ENCODE data around the gene CGA. TPM values are rescaled to one million over a fixed set of nuclear protein-coding genes. Genes with fewer than 3 reads are reported as not detected.

The CGA gene
- total and polyA plus RNA-seq, 2 donors (not counting 1 experiment from before 2014, with no cell fraction given), result not detected

DNA sequence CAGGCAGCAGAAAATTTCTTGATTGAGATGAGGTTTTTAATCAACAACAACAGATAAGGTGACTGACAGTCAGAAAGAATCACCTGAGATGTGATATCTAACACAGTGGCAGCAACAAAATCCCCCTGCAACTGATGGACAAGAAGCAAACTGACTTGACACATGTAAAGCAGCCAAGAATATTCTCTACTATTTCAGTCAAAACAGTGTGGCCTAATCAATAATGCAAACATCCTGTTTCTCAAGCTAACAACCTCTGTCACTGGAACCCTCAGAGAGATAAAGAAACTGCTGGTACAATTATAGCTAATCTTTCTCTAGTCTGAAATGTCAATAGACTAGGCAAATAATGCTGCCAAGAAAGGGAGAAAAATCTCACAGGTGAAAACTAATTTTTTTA lies 4.6 kb upstream of the CGA start:
- Histone ChIP-seq H3K9ac (ENCODE audit: low read length) (no peak overlapping the region), H3K27me3 (replicated peaks in 1 of 4; ENCODE audit: control extremely low read depth in 1 of 4, control insufficient read depth in 3 of 4, insufficient read depth in 4 of 4, low read length in 3 of 4) (no peaks in the 10 kb centered on the region), H4K20me1 (ENCODE audit: control insufficient read depth, insufficient read depth, low read length, poor library complexity, severe bottlenecking) (no peaks in the 10 kb centered on the region), H3K4me3 (ENCODE audit: control extremely low read depth in 1 of 5, extremely low read depth in 1 of 5, insufficient read depth in 1 of 5, low read depth in 2 of 5, low read length in 4 of 5) (no peak overlapping the region), H3K4me1 (ENCODE audit: control insufficient read depth in 2 of 2, insufficient read depth in 2 of 2, low read length in 2 of 2) (peaks cover 6 to 9% of the 10 kb centered on the region in 2 donors), H2AFZ (ENCODE audit: insufficient read depth, low read depth, low read length, poor library complexity, severe bottlenecking) (peak overlapping the region; percentile 12), H3K36me3 (replicated peaks in 1 of 2; ENCODE audit: control extremely low read depth in 1 of 2, control insufficient read depth in 1 of 2, extremely low read depth in 1 of 2, insufficient read depth in 2 of 2, low read length in 1 of 2) (no peaks in the 10 kb centered on the region), H3K27ac (ENCODE audit: low read length in 2 of 2) (peak overlapping the region in 1 of 2 donors; percentile 32), H3K79me2 (ENCODE audit: control insufficient read depth, insufficient read depth, low read length) (no peaks in the 10 kb centered on the region), H3K9me3 (ENCODE audit: control extremely low read depth in 1 of 3, control insufficient read depth in 2 of 3, insufficient read depth in 1 of 3, low read length in 2 of 3) (no peaks in the 10 kb centered on the region), H3K4me2 (replicated peaks; ENCODE audit: low read depth, low read length, poor library complexity, severe bottlenecking) (no peak overlapping the region)
- Mint-ChIP-seq H3K9me3 (ENCODE audit: insufficient read depth) (no peaks in the 10 kb centered on the region), H3K4me3 (no peak overlapping the region), H3K27me3 (no peaks in the 10 kb centered on the region), H3K4me1 (peaks cover 19% of the 10 kb centered on the region), H3K27ac (peak overlapping the region; percentile 0)
- DNase-seq, result no peak
- intact Hi-C loops (cut with micrococcal nuclease), result no loop called here
- ATAC-seq (ENCODE audit: low read depth), result no peak
- ChIA-PET CTCF (interaction anchor here (1.3 kb wide), 1 partner anchor 21 kb away, joined by 4 read pairs; no protein-coding TSS in a partner anchor), POLR2A (no interaction called here)
- TF ChIP-seq CTCF (IDR thresholded peaks at IDR 0.05) (no peak), EZH2 (IDR thresholded peaks at IDR 0.05; ENCODE audit: borderline replicate concordance, insufficient read depth, low read depth, low read length, poor library complexity, severe bottlenecking) (no peak)

GRCh38 chr6:87094576-87094975 lies 330 bp downstream of the CGA start:
- Histone ChIP-seq H2AFZ (ENCODE audit: insufficient read depth, low read depth, low read length, poor library complexity, severe bottlenecking) (no peak overlapping the region), H3K27ac (ENCODE audit: low read length in 2 of 2) (no peak overlapping the region), H3K9me3 (ENCODE audit: control extremely low read depth in 1 of 3, control insufficient read depth in 2 of 3, insufficient read depth in 1 of 3, low read length in 2 of 3) (no peaks in the 10 kb centered on the region), H3K9ac (ENCODE audit: low read length) (no peak overlapping the region), H3K36me3 (replicated peaks in 1 of 2; ENCODE audit: control extremely low read depth in 1 of 2, control insufficient read depth in 1 of 2, extremely low read depth in 1 of 2, insufficient read depth in 2 of 2, low read length in 1 of 2) (no peaks in the 10 kb centered on the region), H3K4me2 (replicated peaks; ENCODE audit: low read depth, low read length, poor library complexity, severe bottlenecking) (no peak overlapping the region), H3K4me3 (ENCODE audit: control extremely low read depth in 1 of 5, extremely low read depth in 1 of 5, insufficient read depth in 1 of 5, low read depth in 2 of 5, low read length in 4 of 5) (no peak overlapping the region), H3K27me3 (replicated peaks in 1 of 4; ENCODE audit: control extremely low read depth in 1 of 4, control insufficient read depth in 3 of 4, insufficient read depth in 4 of 4, low read length in 3 of 4) (no peaks in the 10 kb centered on the region), H4K20me1 (ENCODE audit: control insufficient read depth, insufficient read depth, low read length, poor library complexity, severe bottlenecking) (no peaks in the 10 kb centered on the region), H3K79me2 (ENCODE audit: control insufficient read depth, insufficient read depth, low read length) (no peaks in the 10 kb centered on the region), H3K4me1 (ENCODE audit: control insufficient read depth in 2 of 2, insufficient read depth in 2 of 2, low read length in 2 of 2) (peaks cover 5 to 8% of the 10 kb centered on the region in 2 donors)
- intact Hi-C loops (cut with micrococcal nuclease), result no loop called here
- WGBS (ENCODE audit: insufficient coverage), result no CpG with 5 or more reads among the region's 1 CpG
- DNase-seq (no peak), ATAC-seq (ENCODE audit: low read depth) (no peak)
- H3K9me3 Mint-ChIP-seq (ENCODE audit: insufficient read depth), result no peaks in the 10 kb centered on the region
- H3K4me1 Mint-ChIP-seq, result peaks cover 8% of the 10 kb centered on the region
- no peak for TF ChIP-seq CTCF (IDR thresholded peaks at IDR 0.05)
- no peak for TF ChIP-seq EZH2 (IDR thresholded peaks at IDR 0.05; ENCODE audit: borderline replicate concordance, insufficient read depth, low read depth, low read length, poor library complexity, severe bottlenecking)
- CTCF ChIA-PET, result interaction anchor here (1.1 kb wide), 1 partner anchor 52 kb away, joined by 3 read pairs; no protein-coding TSS in a partner anchor
- H3K4me3 Mint-ChIP-seq, result no peak overlapping the region
- H3K27ac Mint-ChIP-seq, result no peak overlapping the region
- no peaks in the 10 kb centered on the region for H3K27me3 Mint-ChIP-seq
- POLR2A ChIA-PET, result no interaction called here
